Stimulated activated CD4-positive, alpha-beta T cell treated with anti-CD3 and anti-CD28 coated beads, Interleukin-12 subunit alpha, Interleukin-12 subunit beta, amount 100 ng/mL, for 48 hours (primary cell): ENCODE data around the gene ABCC8.

Experiments used
- DNase-seq, 3 donors: peaks; one replicate each; pipeline ENCODE4 v3.0.0-alpha.2; 2020; ENCODE audit warnings: low read depth in 2 of 3, low spot score in 1 of 3

Gene ABCC8

GRCh38 chr11:17476317-17477083, at the start of gene ABCC8:
Gene ABCC8 (minus strand): TSS chr11:17476845. CDS start chr11:17476776, 69 bp downstream.
- no peak for DNase-seq

GRCh38 chr11:17526326-17526725, 49.7 kb upstream of the ABCC8 start:
- DNase-seq = no peak

- DNase-seq = no peak
Measured at GRCh38 chr11:17525570-17525969, 48.9 kb upstream of the ABCC8 start.

GRCh38 chr11:17524221-17524620, 47.6 kb upstream of the ABCC8 start:
- no peak for DNase-seq

GRCh38 chr11:17522655-17523054, 46.0 kb upstream of the ABCC8 start:
- DNase-seq = no peak

GRCh38 chr11:17521106-17521900, 44.7 kb upstream of the ABCC8 start:
- no peak for DNase-seq

- no peak for DNase-seq
Measured at GRCh38 chr11:17519061-17519885, 42.6 kb upstream of the ABCC8 start.

GRCh38 chr11:17518366-17518765, 41.7 kb upstream of the ABCC8 start:
- no peak for DNase-seq

GRCh38 chr11:17517186-17517585, 40.5 kb upstream of the ABCC8 start:
- DNase-seq = no peak

GRCh38 chr11:17516551-17517150, 40.0 kb upstream of the ABCC8 start:
- no peak for DNase-seq

GRCh38 chr11:17515443-17516176, 39.0 kb upstream of the ABCC8 start:
- no peak for DNase-seq

- DNase-seq = no peak
Measured at GRCh38 chr11:17514476-17514875, 37.8 kb upstream of the ABCC8 start.

GRCh38 chr11:17513853-17514252, 37.2 kb upstream of the ABCC8 start:
- no peak for DNase-seq

- DNase-seq = no peak
Measured at GRCh38 chr11:17512101-17512500, 35.5 kb upstream of the ABCC8 start.

GRCh38 chr11:17511571-17511970, 34.9 kb upstream of the ABCC8 start:
- no peak for DNase-seq

GRCh38 chr11:17510507-17511206, 34.0 kb upstream of the ABCC8 start:
- no peak for DNase-seq

- DNase-seq = no peak
Measured at GRCh38 chr11:17508791-17509190, 32.1 kb upstream of the ABCC8 start.

- no peak for DNase-seq
Measured at GRCh38 chr11:17508306-17508705, 31.7 kb upstream of the ABCC8 start.

- no peak for DNase-seq
Measured at GRCh38 chr11:17507773-17508172, 31.1 kb upstream of the ABCC8 start.

GRCh38 chr11:17506942-17507341, 30.3 kb upstream of the ABCC8 start:
- DNase-seq = no peak
